Stimulated activated CD4-positive, alpha-beta T cell treated with anti-CD3 and anti-CD28 coated beads, TNF-alpha, amount 100 ng/mL, for 1 hour (primary cell): ENCODE measurements around the gene SCGN.
"Not testable (repeated sequence)": the region's sequence is repeated elsewhere in the genome, so short reads cannot be mapped to it uniquely, and the experiment has no call there.

ENCODE experiments used
- DNase-seq, 3 donors: peaks; one replicate each; pipeline ENCODE4 v3.0.0-alpha.2; 2020; ENCODE audit warnings: low read depth in 3 of 3, low spot score in 1 of 3

Gene SCGN

DNA sequence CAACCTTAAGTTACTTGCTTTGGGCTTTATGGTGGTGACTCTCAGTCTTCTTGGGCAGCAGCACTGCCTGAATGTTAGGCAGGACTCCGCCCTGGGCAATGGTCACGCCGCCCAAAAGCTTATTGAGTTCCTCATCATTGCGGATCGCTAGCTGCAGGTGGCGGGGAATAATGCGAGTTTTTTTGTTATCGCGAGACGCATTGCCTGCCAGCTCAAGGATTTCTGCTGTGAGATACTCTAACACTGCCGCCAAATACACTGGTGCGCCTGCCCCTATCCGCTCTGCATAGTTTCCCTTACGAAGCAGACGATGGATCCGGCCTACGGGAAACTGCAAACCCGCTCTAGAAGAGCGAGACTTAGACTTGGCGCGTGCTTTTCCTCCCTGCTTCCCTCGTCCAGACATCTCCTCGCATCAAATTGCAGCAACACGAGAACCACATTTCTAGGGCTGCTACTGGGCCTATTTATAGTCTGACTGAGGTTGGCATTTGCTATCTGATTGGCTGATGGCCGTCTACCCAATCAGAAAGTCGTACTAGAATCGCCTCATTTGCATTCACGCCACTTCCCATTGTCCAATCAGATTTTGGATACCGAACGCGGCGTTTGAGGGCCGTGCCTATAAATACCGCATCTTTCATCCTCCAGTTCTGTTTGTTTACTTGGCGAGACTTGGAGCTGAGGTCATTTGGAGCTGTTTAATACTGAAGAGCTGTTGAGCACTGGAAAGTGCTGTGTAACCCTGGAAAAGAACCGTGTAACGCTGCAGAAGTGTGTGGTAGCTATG lies 74.3 kb downstream of the SCGN start:
- DNase-seq, result no peak

- no peak for DNase-seq
Observed at GRCh38 chr6:25727028-25727427, 75.0 kb downstream of the SCGN start.

DNA sequence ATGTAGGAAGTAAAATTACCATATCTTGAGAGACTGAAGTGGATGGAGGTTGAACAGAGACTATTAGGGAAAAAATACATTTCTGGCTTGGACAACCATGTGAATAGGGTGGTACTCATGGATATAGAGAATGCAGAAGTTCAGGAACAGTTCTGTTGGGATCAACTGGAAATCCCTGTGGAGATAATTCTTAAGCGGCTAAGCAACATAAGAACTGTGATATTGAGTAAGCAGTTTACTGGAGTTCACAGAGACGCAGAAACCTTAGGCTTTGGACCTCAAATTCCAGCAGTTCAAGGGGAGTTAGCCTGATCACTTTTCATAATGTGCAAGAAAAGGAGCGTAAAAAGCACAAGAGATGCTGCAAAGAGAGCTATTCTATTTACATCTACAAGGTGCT lies 78.9 kb downstream of the SCGN start:
- no peak for DNase-seq

GRCh38 chr6:25731721-25732120 lies 79.7 kb downstream of the SCGN start:
- no peak for DNase-seq

GRCh38 chr6:25732468-25733198 lies 80.6 kb downstream of the SCGN start:
- no peak for DNase-seq

GRCh38 chr6:25735261-25735660 lies 83.2 kb downstream of the SCGN start:
- DNase-seq, result no peak

DNA sequence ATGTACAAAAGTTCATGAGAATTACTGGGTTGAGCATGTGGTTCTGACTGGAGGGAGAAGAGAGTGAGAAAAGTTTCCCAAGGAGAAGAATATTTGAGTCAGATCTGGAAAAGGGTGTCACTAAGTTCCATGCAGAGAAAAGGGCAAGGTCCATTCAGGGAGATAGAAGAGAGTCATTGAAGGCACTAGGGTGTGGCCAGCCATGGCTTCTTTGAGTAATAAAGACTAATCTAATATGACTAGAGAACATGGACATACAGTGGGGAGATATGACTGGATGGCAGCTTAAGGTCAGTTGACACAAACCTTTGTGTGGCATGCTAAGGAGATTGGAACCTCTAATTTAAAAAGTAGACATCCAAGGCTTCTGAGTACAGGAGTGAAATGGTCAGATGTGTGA lies 91.9 kb downstream of the SCGN start:
- no peak for DNase-seq

DNA sequence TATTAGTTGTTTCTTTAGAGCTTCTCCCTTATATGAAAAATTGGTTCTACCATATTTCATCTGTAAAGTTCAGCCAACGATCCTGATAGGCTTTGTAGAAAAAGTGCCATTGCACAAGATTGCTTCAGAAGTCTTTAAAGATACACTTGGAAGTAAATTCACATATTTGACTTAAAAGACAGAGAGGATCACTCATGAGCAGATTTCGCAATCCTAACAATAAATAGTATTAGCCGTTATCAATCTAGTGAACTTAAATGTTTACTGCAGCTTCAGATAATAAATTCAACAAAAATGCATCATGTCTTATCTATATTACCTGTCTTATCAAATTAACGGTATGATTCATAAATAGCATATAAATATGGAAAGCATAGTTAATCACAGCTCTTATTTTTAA lies 93.8 kb downstream of the SCGN start:
- DNase-seq, result no peak

- DNase-seq, result no peak
Observed at GRCh38 chr6:25746968-25747367, 95.0 kb downstream of the SCGN start.

- DNase-seq, result no peak
Observed at GRCh38 chr6:25747477-25747876, 95.5 kb downstream of the SCGN start.

- DNase-seq, result no peak
Observed at GRCh38 chr6:25748049-25748448, 96.0 kb downstream of the SCGN start.

GRCh38 chr6:25748601-25749517 lies 96.8 kb downstream of the SCGN start:
- DNase-seq, result not testable (repeated sequence)

GRCh38 chr6:25749837-25750236 lies 97.8 kb downstream of the SCGN start:
- no peak for DNase-seq

GRCh38 chr6:25750906-25751305 lies 98.9 kb downstream of the SCGN start:
- no peak for DNase-seq
